HEK293 (cell line): Measurements from ENCODE around the gene SPACA5.

Experiments used
- EGR2 ChIP-seq: fragments of 450-650 bp; formaldehyde crosslinking; IDR thresholded peaks from 2 replicates; pipeline ENCODE4 v1.5.1; 2016; ENCODE audit warnings: low read depth, missing biosample characterization, missing genetic modification characterization
- FEZF1 ChIP-seq: fragments of 450-650 bp; formaldehyde crosslinking; IDR thresholded peaks from 2 replicates; pipeline ENCODE4 v1.5.1; 2016; ENCODE audit warnings: missing biosample characterization, missing genetic modification characterization
- GLIS2 ChIP-seq: fragments of 450-650 bp; formaldehyde crosslinking; IDR thresholded peaks from 2 replicates; pipeline ENCODE4 v1.5.1; 2016; ENCODE audit warnings: missing biosample characterization, missing genetic modification characterization
- KLF16 ChIP-seq: fragments of 450-650 bp; formaldehyde crosslinking; IDR thresholded peaks from 2 replicates; pipeline ENCODE4 v1.5.1; 2017; ENCODE audit warnings: missing biosample characterization, missing genetic modification characterization
- SP3 ChIP-seq: fragments of 450-650 bp; formaldehyde crosslinking; IDR thresholded peaks from 2 replicates; pipeline ENCODE4 v1.5.1; 2016; ENCODE audit warnings: missing biosample characterization, missing genetic modification characterization
- ZNF132 ChIP-seq: fragments of 450-650 bp; formaldehyde crosslinking; IDR thresholded peaks from 2 replicates; pipeline ENCODE4 v1.5.1; 2017; ENCODE audit warnings: missing biosample characterization, missing genetic modification characterization, borderline replicate concordance
- ZNF202 ChIP-seq: fragments of 450-650 bp; formaldehyde crosslinking; IDR thresholded peaks from 2 replicates; pipeline ENCODE4 v1.5.1; 2016; ENCODE audit warnings: missing biosample characterization, missing genetic modification characterization, borderline replicate concordance
- ZNF302 ChIP-seq: fragments of 450-650 bp; formaldehyde crosslinking; IDR thresholded peaks from 2 replicates; pipeline ENCODE4 v1.5.1; 2016; ENCODE audit warnings: missing biosample characterization, missing genetic modification characterization, low read depth
- ZNF394 ChIP-seq: fragments of 450-650 bp; formaldehyde crosslinking; IDR thresholded peaks from 2 replicates; pipeline ENCODE4 v1.5.1; 2016; ENCODE audit warnings: missing biosample characterization, missing genetic modification characterization, mild to moderate bottlenecking, moderate library complexity, borderline replicate concordance
- ZNF544 ChIP-seq: fragments of 450-650 bp; formaldehyde crosslinking; IDR thresholded peaks from 2 replicates; pipeline ENCODE4 v1.5.0; 2017; ENCODE audit warnings: missing biosample characterization, missing genetic modification characterization
- ZNF548 ChIP-seq: fragments of 450-650 bp; formaldehyde crosslinking; IDR thresholded peaks from 2 replicates; pipeline ENCODE4 v1.5.1; 2016; ENCODE audit warnings: missing biosample characterization, missing genetic modification characterization
- ZNF596 ChIP-seq: fragments of 450-650 bp; IDR thresholded peaks from 2 replicates; pipeline ENCODE4 v1.5.0; 2018; ENCODE audit warnings: missing biosample characterization, mild to moderate bottlenecking, missing genetic modification characterization, moderate library complexity
- ZNF76 ChIP-seq: fragments of 450-650 bp; formaldehyde crosslinking; IDR thresholded peaks from 2 replicates; pipeline ENCODE4; 2016; ENCODE audit warnings: low read depth, missing biosample characterization, missing genetic modification characterization, borderline replicate concordance
- ZNF768 ChIP-seq: fragments of 450-650 bp; formaldehyde crosslinking; IDR thresholded peaks from 2 replicates; pipeline ENCODE4 v1.5.1; 2018; ENCODE audit warnings: missing biosample characterization, mild to moderate bottlenecking, missing genetic modification characterization
- ZSCAN23 ChIP-seq: fragments of 450-650 bp; formaldehyde crosslinking; IDR thresholded peaks from 2 replicates; pipeline ENCODE4 v1.5.1; 2016; ENCODE audit warnings: missing biosample characterization, missing genetic modification characterization
- TF ChIP-seq, protein P1 (sequence below): fragments of 450-650 bp; formaldehyde crosslinking; IDR thresholded peaks from 2 replicates; pipeline ENCODE4 v1.5.1; 2016; ENCODE audit warnings: missing biosample characterization, missing genetic modification characterization
- TF ChIP-seq, protein P2 (sequence below): fragments of 450-650 bp; formaldehyde crosslinking; IDR thresholded peaks from 2 replicates; pipeline ENCODE4 v1.5.1; 2016; ENCODE audit warnings: missing biosample characterization, missing genetic modification characterization
- TF ChIP-seq, protein P3 (sequence below): fragments of 450-650 bp; formaldehyde crosslinking; IDR thresholded peaks from 2 replicates; pipeline ENCODE4 v1.5.1; 2016; ENCODE audit warnings: missing biosample characterization, missing genetic modification characterization
- TF ChIP-seq, protein P4 (sequence below): fragments of 450-650 bp; formaldehyde crosslinking; IDR thresholded peaks from 2 replicates; pipeline ENCODE4 v1.5.1; 2016; ENCODE audit warnings: missing biosample characterization, missing genetic modification characterization
- TF ChIP-seq, protein P5 (sequence below): fragments of 450-650 bp; formaldehyde crosslinking; IDR thresholded peaks from 2 replicates; pipeline ENCODE4 v1.5.1; 2017; ENCODE audit warnings: missing biosample characterization, missing genetic modification characterization
- TF ChIP-seq, protein P6 (sequence below): fragments of 450-650 bp; formaldehyde crosslinking; IDR thresholded peaks from 2 replicates; pipeline ENCODE4 v1.5.0; 2017; ENCODE audit warnings: missing biosample characterization, missing genetic modification characterization, borderline replicate concordance
- TF ChIP-seq, protein P7 (sequence below): fragments of 450-650 bp; formaldehyde crosslinking; IDR thresholded peaks from 2 replicates; pipeline ENCODE4 v1.5.1; 2016; ENCODE audit warnings: missing biosample characterization, missing genetic modification characterization
- TF ChIP-seq, protein P8 (sequence below): fragments of 450-650 bp; formaldehyde crosslinking; IDR thresholded peaks from 2 replicates; pipeline ENCODE4 v1.5.1; 2016; ENCODE audit warnings: missing biosample characterization, missing genetic modification characterization

The SPACA5 gene

DNA sequence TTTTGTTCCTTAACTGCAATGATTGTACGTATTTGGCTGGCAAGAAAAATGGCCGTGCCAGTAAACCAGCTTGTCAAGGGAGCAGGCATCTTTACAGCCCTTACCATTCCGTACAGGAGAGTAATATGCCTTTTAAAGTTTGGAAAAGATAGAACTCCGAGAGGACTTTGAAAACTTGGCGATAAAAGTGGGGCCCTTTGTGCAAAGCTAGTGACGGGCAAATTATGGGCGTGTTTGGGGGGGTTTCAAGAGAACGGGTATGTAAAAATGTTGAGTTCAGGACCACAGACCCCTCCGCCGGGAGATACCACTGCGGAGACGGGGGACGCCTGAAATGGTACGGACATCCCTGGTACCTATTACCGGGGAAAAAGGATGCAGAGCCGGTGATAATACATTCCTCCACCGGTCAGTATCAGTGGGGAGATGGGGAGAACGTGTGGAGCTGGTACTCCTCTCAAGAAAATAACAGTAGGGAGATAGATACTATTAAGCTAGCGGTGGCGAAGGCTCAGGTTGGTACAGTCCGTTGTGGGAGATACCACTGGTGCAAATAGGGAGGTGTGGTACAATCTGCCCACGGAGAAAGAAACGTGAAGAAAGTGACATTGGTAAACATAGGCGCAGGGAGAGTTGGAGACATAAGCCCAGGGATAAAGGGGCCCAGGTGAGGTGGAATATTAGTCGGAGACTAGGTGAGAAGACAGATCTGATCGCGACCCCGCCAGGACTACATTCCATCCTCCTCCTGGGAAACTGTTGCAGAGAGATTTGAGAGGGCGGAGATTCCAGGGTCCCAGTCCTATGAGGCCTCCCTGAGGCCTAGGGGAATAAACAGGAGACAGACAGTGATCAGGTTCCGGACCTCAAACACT, 14.5 kb downstream of the SPACA5 start (continued):
- TF ChIP-seq, protein P1, sequence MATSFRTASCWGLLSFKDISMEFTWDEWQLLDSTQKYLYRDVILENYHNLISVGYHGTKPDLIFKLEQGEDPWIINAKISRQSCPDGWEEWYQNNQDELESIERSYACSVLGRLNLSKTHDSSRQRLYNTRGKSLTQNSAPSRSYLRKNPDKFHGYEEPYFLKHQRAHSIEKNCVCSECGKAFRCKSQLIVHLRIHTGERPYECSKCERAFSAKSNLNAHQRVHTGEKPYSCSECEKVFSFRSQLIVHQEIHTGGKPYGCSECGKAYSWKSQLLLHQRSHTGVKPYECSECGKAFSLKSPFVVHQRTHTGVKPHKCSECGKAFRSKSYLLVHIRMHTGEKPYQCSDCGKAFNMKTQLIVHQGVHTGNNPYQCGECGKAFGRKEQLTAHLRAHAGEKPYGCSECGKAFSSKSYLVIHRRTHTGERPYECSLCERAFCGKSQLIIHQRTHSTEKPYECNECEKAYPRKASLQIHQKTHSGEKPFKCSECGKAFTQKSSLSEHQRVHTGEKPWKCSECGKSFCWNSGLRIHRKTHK, result no peak
- TF ChIP-seq ZNF394 (tag by site-specific recombination) (no peak), ZNF202 (tag by site-specific recombination) (no peak), ZNF132 (no peak), ZNF768 (tag by site-specific recombination) (no peak), ZNF548 (tag by site-specific recombination) (no peak), FEZF1 (tag by site-specific recombination) (no peak), ZNF596 (tag by site-specific recombination) (no peak), GLIS2 (tag by site-specific recombination) (no peak), ZSCAN23 (no peak), EGR2 (tag by site-specific recombination) (0 out of 2 replicates have a peak, but pooled peaks have one; percentile 6), ZNF544 (tag by site-specific recombination) (no peak), SP3 (peak; percentile 65), ZNF76 (tag by site-specific recombination) (peak; percentile 78; the same call in 1 of the 2 replicates), KLF16 (tag by site-specific recombination) (no peak), ZNF302 (tag by site-specific recombination) (no peak)
- TF ChIP-seq, protein P2, sequence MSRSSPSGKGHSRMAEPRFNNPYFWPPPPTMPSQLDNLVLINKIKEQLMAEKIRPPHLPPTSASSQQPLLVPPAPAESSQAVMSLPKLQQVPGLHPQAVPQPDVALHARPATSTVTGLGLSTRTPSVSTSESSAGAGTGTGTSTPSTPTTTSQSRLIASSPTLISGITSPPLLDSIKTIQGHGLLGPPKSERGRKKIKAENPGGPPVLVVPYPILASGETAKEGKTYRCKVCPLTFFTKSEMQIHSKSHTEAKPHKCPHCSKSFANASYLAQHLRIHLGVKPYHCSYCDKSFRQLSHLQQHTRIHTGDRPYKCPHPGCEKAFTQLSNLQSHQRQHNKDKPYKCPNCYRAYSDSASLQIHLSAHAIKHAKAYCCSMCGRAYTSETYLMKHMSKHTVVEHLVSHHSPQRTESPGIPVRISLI (tag by site-specific recombination), result no peak
- TF ChIP-seq, protein P3, sequence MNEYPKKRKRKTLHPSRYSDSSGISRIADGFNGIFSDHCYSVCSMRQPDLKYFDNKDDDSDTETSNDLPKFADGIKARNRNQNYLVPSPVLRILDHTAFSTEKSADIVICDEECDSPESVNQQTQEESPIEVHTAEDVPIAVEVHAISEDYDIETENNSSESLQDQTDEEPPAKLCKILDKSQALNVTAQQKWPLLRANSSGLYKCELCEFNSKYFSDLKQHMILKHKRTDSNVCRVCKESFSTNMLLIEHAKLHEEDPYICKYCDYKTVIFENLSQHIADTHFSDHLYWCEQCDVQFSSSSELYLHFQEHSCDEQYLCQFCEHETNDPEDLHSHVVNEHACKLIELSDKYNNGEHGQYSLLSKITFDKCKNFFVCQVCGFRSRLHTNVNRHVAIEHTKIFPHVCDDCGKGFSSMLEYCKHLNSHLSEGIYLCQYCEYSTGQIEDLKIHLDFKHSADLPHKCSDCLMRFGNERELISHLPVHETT (tag by site-specific recombination), result 0 out of 2 replicates have a peak, but pooled peaks have one; percentile 31
- TF ChIP-seq, protein P4, sequence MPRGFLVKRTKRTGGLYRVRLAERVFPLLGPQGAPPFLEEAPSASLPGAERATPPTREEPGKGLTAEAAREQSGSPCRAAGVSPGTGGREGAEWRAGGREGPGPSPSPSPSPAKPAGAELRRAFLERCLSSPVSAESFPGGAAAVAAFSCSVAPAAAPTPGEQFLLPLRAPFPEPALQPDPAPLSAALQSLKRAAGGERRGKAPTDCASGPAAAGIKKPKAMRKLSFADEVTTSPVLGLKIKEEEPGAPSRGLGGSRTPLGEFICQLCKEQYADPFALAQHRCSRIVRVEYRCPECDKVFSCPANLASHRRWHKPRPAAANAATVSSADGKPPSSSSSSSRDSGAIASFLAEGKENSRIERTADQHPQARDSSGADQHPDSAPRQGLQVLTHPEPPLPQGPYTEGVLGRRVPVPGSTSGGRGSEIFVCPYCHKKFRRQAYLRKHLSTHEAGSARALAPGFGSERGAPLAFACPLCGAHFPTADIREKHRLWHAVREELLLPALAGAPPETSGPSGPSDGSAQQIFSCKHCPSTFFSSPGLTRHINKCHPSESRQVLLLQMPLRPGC (tag by site-specific recombination), result no peak
- TF ChIP-seq, protein P5, sequence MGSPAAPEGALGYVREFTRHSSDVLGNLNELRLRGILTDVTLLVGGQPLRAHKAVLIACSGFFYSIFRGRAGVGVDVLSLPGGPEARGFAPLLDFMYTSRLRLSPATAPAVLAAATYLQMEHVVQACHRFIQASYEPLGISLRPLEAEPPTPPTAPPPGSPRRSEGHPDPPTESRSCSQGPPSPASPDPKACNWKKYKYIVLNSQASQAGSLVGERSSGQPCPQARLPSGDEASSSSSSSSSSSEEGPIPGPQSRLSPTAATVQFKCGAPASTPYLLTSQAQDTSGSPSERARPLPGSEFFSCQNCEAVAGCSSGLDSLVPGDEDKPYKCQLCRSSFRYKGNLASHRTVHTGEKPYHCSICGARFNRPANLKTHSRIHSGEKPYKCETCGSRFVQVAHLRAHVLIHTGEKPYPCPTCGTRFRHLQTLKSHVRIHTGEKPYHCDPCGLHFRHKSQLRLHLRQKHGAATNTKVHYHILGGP, result no peak
- TF ChIP-seq, protein P6, sequence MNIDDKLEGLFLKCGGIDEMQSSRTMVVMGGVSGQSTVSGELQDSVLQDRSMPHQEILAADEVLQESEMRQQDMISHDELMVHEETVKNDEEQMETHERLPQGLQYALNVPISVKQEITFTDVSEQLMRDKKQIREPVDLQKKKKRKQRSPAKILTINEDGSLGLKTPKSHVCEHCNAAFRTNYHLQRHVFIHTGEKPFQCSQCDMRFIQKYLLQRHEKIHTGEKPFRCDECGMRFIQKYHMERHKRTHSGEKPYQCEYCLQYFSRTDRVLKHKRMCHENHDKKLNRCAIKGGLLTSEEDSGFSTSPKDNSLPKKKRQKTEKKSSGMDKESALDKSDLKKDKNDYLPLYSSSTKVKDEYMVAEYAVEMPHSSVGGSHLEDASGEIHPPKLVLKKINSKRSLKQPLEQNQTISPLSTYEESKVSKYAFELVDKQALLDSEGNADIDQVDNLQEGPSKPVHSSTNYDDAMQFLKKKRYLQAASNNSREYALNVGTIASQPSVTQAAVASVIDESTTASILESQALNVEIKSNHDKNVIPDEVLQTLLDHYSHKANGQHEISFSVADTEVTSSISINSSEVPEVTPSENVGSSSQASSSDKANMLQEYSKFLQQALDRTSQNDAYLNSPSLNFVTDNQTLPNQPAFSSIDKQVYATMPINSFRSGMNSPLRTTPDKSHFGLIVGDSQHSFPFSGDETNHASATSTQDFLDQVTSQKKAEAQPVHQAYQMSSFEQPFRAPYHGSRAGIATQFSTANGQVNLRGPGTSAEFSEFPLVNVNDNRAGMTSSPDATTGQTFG, result no peak
- TF ChIP-seq, protein P7, sequence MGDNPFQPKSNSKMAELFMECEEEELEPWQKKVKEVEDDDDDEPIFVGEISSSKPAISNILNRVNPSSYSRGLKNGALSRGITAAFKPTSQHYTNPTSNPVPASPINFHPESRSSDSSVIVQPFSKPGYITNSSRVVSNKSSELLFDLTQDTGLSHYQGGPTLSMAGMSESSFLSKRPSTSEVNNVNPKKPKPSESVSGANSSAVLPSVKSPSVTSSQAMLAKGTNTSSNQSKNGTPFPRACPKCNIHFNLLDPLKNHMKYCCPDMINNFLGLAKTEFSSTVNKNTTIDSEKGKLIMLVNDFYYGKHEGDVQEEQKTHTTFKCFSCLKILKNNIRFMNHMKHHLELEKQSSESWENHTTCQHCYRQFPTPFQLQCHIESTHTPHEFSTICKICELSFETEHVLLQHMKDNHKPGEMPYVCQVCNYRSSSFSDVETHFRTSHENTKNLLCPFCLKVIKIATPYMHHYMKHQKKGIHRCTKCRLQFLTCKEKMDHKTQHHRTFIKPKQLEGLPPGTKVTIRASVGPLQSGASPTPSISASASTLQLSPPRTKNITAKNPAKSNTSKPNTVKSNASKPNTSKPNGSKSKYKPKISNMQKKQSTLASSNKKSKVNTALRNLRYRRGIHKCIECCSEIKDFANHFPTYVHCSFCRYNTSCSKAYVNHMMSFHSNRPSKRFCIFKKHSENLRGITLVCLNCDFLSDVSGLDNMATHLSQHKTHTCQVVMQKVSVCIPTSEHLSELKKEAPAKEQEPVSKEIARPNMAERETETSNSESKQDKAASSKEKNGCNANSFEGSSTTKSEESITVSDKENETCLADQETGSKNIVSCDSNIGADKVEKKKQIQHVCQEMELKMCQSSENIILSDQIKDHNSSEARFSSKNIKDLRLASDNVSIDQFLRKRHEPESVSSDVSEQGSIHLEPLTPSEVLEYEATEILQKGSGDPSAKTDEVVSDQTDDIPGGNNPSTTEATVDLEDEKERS (tag by site-specific recombination), result 0 out of 2 replicates have a peak, but pooled peaks have one; percentile 6
- TF ChIP-seq, protein P8, sequence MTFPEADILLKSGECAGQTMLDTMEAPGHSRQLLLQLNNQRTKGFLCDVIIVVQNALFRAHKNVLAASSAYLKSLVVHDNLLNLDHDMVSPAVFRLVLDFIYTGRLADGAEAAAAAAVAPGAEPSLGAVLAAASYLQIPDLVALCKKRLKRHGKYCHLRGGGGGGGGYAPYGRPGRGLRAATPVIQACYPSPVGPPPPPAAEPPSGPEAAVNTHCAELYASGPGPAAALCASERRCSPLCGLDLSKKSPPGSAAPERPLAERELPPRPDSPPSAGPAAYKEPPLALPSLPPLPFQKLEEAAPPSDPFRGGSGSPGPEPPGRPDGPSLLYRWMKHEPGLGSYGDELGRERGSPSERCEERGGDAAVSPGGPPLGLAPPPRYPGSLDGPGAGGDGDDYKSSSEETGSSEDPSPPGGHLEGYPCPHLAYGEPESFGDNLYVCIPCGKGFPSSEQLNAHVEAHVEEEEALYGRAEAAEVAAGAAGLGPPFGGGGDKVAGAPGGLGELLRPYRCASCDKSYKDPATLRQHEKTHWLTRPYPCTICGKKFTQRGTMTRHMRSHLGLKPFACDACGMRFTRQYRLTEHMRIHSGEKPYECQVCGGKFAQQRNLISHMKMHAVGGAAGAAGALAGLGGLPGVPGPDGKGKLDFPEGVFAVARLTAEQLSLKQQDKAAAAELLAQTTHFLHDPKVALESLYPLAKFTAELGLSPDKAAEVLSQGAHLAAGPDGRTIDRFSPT (tag by site-specific recombination), result no peak
